Measurements from ENCODE around the gene TRIM27.

TRIM27 gene

DNA sequence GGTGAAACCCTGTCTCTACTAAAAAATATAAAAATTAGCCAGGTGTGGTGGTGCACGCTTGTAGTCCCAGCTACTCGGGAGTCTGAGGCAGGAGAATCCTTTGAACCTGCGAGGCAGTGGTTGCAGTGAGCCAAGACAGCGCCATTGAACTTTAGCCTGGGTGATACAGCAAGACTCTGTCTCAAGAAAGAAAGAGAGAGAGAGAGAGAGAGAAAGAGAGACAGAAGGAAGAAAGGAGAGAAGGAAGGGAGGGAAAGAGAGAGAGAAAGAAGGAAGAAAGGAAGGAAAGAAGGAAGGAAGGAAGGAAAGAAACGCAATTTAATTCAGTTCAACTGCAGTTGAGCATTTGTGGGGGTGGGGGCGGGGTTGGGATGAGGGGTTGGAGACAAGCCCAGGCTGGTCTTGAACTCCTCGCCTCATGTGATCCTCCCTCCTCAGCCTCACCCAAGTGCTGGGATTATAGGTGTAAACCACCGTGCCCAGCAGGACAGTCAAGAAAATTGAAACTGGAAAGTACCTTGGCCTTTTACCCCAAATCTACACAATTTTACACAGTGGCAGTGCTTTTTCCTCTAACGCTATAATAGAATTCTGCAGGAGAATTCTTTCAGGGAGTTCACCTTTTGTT, 30.5 kb downstream of the TRIM27 start:
- no peak overlapping the region for H4K5ac ChIP-seq (ENCODE audit: low read length)
- no peak overlapping the region for H2BK120ac ChIP-seq (ENCODE audit: low read depth, low read length)
- H3K23ac ChIP-seq (ENCODE audit: low read length), result no peak overlapping the region
- no peak overlapping the region for H3K18ac ChIP-seq (ENCODE audit: low read length)
- no CpG with 5 or more reads among the region's 9 CpGs for WGBS (ENCODE audit: extremely low coverage, insufficient coverage, low lambda C conversion rate)
- H3K36me3 ChIP-seq (ENCODE audit: control insufficient read depth, insufficient read depth, low read length), result no peaks in the 10 kb centered on the region
- no peaks in the 10 kb centered on the region for H3K79me2 ChIP-seq (ENCODE audit: control insufficient read depth, insufficient read depth, low read length)
- H3K56ac ChIP-seq (ENCODE audit: low read length), result no peak overlapping the region
- H2BK15ac ChIP-seq (replicated peaks; ENCODE audit: low read depth), result no peak overlapping the region
- H3K4ac ChIP-seq (ENCODE audit: low read depth, low read length), result no peak overlapping the region
- no peak overlapping the region for H3K9ac ChIP-seq (ENCODE audit: low read length)
- H3K4me1 ChIP-seq (ENCODE audit: control insufficient read depth, low read depth, low read length), result no peaks in the 10 kb centered on the region
- no peak for DNase-seq
- no peak overlapping the region for H3K27ac ChIP-seq (ENCODE audit: low read depth, low read length)
- H3K4me3 ChIP-seq (ENCODE audit: low read length), result no peak overlapping the region
- no peak overlapping the region for H4K8ac ChIP-seq (ENCODE audit: low read depth, low read length)
- no peaks in the 10 kb centered on the region for H3K27me3 ChIP-seq (ENCODE audit: insufficient read depth, low read length, poor library complexity)
- no peak overlapping the region for H2AK5ac ChIP-seq (ENCODE audit: low read length)
- no peaks in the 10 kb centered on the region for H3K79me1 ChIP-seq (ENCODE audit: low read length)
- no peak overlapping the region for H3K4me2 ChIP-seq (ENCODE audit: low read length)
- no peak overlapping the region for H2BK5ac ChIP-seq (ENCODE audit: low read length)

DNA sequence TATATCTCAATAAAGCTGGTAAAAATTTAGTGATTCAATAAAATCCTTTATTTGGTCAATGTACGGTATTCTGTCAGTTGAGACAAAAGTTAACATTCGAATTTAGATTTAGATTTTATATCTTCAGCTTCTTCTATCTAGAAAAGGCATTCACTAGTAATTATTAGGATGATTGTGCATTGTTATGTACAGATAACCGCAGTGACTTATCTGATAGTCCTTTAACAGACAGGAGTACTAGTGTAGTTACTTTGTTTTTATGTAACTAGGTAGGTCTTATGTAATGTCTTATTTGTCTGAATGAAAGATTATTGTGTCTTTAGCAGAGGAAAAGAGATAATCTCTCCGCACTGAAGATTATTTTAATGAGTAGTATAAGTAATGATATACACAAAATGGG, 31.3 kb downstream of the TRIM27 start:
- Histone ChIP-seq H3K27ac (ENCODE audit: low read depth, low read length) (no peak overlapping the region), H3K36me3 (ENCODE audit: control insufficient read depth, insufficient read depth, low read length) (no peaks in the 10 kb centered on the region), H2BK5ac (ENCODE audit: low read length) (no peak overlapping the region), H3K4ac (ENCODE audit: low read depth, low read length) (no peak overlapping the region), H2BK120ac (ENCODE audit: low read depth, low read length) (no peak overlapping the region), H3K56ac (ENCODE audit: low read length) (no peak overlapping the region), H2AK5ac (ENCODE audit: low read length) (no peak overlapping the region), H4K8ac (ENCODE audit: low read depth, low read length) (no peak overlapping the region), H3K9ac (ENCODE audit: low read length) (no peak overlapping the region), H3K18ac (ENCODE audit: low read length) (no peak overlapping the region), H3K27me3 (ENCODE audit: insufficient read depth, low read length, poor library complexity) (no peaks in the 10 kb centered on the region), H3K79me2 (ENCODE audit: control insufficient read depth, insufficient read depth, low read length) (no peaks in the 10 kb centered on the region), H4K5ac (ENCODE audit: low read length) (no peak overlapping the region), H3K4me1 (ENCODE audit: control insufficient read depth, low read depth, low read length) (no peaks in the 10 kb centered on the region), H3K79me1 (ENCODE audit: low read length) (no peaks in the 10 kb centered on the region), H3K23ac (ENCODE audit: low read length) (no peak overlapping the region), H2BK15ac (replicated peaks; ENCODE audit: low read depth) (no peak overlapping the region), H3K4me3 (ENCODE audit: low read length) (no peak overlapping the region), H3K4me2 (ENCODE audit: low read length) (no peak overlapping the region)
- 100% methylated on average over 1 of the region's 4 CpGs for WGBS (ENCODE audit: extremely low coverage, insufficient coverage, low lambda C conversion rate)
- DNase-seq, result no peak

DNA sequence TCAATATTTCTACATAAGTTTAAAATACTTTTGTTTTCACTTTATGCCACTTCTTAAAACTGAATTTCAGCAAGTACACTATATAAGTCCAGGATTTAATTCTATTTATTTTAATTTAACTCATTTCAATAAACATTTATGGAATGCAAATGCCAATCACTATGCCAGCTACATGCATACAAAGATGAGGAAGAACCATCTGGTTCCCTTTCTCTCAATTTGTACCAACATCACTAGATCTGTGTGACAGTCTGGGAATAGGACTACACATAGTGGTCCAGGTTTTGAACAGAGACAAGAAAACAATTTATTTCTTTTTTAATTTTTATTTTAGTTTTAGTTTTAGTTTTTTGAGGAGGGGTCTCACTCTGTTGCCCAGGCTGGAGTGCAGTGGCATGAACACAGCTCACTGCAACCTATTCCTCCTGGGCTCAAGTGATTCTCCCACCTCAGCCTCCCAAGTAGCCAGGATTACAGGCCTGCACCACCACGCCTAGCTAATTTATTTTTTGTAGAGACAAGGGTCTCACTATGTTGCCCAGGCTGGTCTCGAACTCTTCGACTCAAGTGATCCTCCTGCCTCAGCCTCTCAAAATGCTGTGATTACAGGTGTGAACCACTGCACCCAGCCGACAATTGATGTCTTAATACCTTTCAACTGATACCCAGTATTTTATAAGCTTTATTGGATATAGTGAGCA, 35.8 kb downstream of the TRIM27 start:
- H4K8ac ChIP-seq (ENCODE audit: low read depth, low read length), result no peak overlapping the region
- H3K4me1 ChIP-seq (ENCODE audit: control insufficient read depth, low read depth, low read length), result no peaks in the 10 kb centered on the region
- H3K23ac ChIP-seq (ENCODE audit: low read length), result no peak overlapping the region
- no peak overlapping the region for H3K27ac ChIP-seq (ENCODE audit: low read depth, low read length)
- H3K9ac ChIP-seq (ENCODE audit: low read length), result no peak overlapping the region
- H2AK5ac ChIP-seq (ENCODE audit: low read length), result no peak overlapping the region
- no CpG with 5 or more reads among the region's 4 CpGs for WGBS (ENCODE audit: extremely low coverage, insufficient coverage, low lambda C conversion rate)
- H3K18ac ChIP-seq (ENCODE audit: low read length), result no peak overlapping the region
- H2BK5ac ChIP-seq (ENCODE audit: low read length), result no peak overlapping the region
- H3K27me3 ChIP-seq (ENCODE audit: insufficient read depth, low read length, poor library complexity), result no peaks in the 10 kb centered on the region
- H3K4me3 ChIP-seq (ENCODE audit: low read length), result no peak overlapping the region
- no peak overlapping the region for H3K4me2 ChIP-seq (ENCODE audit: low read length)
- no peak overlapping the region for H4K5ac ChIP-seq (ENCODE audit: low read length)
- no peak overlapping the region for H3K4ac ChIP-seq (ENCODE audit: low read depth, low read length)
- H3K79me2 ChIP-seq (ENCODE audit: control insufficient read depth, insufficient read depth, low read length), result no peaks in the 10 kb centered on the region
- no peak overlapping the region for H3K56ac ChIP-seq (ENCODE audit: low read length)
- no peak for DNase-seq
- H3K79me1 ChIP-seq (ENCODE audit: low read length), result no peaks in the 10 kb centered on the region
- no peak overlapping the region for H2BK120ac ChIP-seq (ENCODE audit: low read depth, low read length)
- no peak overlapping the region for H2BK15ac ChIP-seq (replicated peaks; ENCODE audit: low read depth)
- no peaks in the 10 kb centered on the region for H3K36me3 ChIP-seq (ENCODE audit: control insufficient read depth, insufficient read depth, low read length)

DNA sequence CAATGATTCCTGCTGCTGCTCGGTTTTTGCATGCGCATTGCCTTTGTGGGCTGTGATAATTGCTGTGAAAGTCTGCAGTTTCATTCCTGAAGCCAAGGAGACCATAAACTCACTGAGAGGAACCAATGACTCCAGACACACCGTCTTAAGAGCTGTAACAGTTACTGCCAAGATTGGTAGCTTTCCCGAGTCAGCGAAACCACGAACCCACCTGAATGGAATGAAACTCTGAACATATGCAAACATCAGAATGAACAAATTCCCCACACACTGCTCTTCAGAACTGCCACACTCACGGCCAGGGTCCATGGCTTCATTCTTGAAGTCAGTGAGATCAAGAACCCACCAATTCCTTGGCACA, 37.7 kb downstream of the TRIM27 start:
- Histone ChIP-seq H3K27me3 (ENCODE audit: insufficient read depth, low read length, poor library complexity) (no peaks in the 10 kb centered on the region), H3K56ac (ENCODE audit: low read length) (no peak overlapping the region), H3K9ac (ENCODE audit: low read length) (no peak overlapping the region), H4K8ac (ENCODE audit: low read depth, low read length) (no peak overlapping the region), H3K27ac (ENCODE audit: low read depth, low read length) (no peak overlapping the region), H3K4ac (ENCODE audit: low read depth, low read length) (no peak overlapping the region), H3K79me1 (ENCODE audit: low read length) (no peaks in the 10 kb centered on the region), H3K4me1 (ENCODE audit: control insufficient read depth, low read depth, low read length) (no peaks in the 10 kb centered on the region), H3K36me3 (ENCODE audit: control insufficient read depth, insufficient read depth, low read length) (no peaks in the 10 kb centered on the region), H3K4me3 (ENCODE audit: low read length) (no peak overlapping the region), H3K23ac (ENCODE audit: low read length) (no peak overlapping the region), H3K79me2 (ENCODE audit: control insufficient read depth, insufficient read depth, low read length) (no peaks in the 10 kb centered on the region), H4K5ac (ENCODE audit: low read length) (no peak overlapping the region), H3K4me2 (ENCODE audit: low read length) (no peak overlapping the region), H2BK120ac (ENCODE audit: low read depth, low read length) (no peak overlapping the region), H2AK5ac (ENCODE audit: low read length) (no peak overlapping the region), H2BK5ac (ENCODE audit: low read length) (no peak overlapping the region), H3K18ac (ENCODE audit: low read length) (no peak overlapping the region), H2BK15ac (replicated peaks; ENCODE audit: low read depth) (no peak overlapping the region)
- WGBS (ENCODE audit: extremely low coverage, insufficient coverage, low lambda C conversion rate), result no CpG with 5 or more reads among the region's 7 CpGs
- DNase-seq, result no peak

DNA sequence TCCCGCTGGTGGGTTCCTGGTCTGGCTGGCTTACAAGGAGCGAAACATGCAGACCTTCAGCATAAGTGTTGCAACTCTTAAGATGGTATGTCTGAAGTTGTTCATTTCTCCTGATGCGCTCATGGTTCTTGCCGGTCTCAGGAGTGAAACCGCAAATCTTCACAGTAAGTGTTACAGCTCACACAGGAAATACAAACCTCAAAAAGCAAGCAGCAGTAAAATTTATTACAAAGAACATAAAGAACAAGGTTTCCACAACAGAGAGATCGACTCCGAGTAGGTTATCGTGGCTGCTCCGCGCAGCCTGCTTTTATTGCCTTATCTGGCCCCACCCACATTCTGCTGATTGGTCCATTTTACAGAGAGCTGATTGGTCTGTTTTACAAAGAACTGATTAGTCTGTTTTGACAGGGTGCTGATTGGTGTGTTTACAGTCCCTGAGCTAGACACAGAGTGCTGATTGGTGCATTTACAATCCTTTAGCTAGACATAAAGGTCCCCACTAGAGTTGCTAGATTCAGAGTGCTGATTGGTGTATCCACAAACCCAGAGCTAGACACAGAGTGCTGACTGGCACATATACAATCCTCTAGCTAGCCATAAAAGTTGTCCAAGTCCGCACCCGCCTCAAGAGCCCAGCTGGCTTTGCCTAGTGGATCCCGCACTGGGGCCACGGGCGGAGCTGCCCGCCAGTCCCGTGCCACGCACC, 39.2 kb downstream of the TRIM27 start:
- Histone ChIP-seq H3K79me1 (ENCODE audit: low read length) (no peaks in the 10 kb centered on the region), H3K9ac (ENCODE audit: low read length) (no peak overlapping the region), H3K4ac (ENCODE audit: low read depth, low read length) (no peak overlapping the region), H3K36me3 (ENCODE audit: control insufficient read depth, insufficient read depth, low read length) (no peaks in the 10 kb centered on the region), H2BK5ac (ENCODE audit: low read length) (no peak overlapping the region), H3K27me3 (ENCODE audit: insufficient read depth, low read length, poor library complexity) (no peaks in the 10 kb centered on the region), H3K4me1 (ENCODE audit: control insufficient read depth, low read depth, low read length) (no peaks in the 10 kb centered on the region), H4K5ac (ENCODE audit: low read length) (no peak overlapping the region), H4K8ac (ENCODE audit: low read depth, low read length) (no peak overlapping the region), H3K79me2 (ENCODE audit: control insufficient read depth, insufficient read depth, low read length) (no peaks in the 10 kb centered on the region), H3K18ac (ENCODE audit: low read length) (no peak overlapping the region), H2BK15ac (replicated peaks; ENCODE audit: low read depth) (no peak overlapping the region), H2BK120ac (ENCODE audit: low read depth, low read length) (no peak overlapping the region), H3K56ac (ENCODE audit: low read length) (no peak overlapping the region), H3K4me2 (ENCODE audit: low read length) (no peak overlapping the region), H3K27ac (ENCODE audit: low read depth, low read length) (no peak overlapping the region), H3K23ac (ENCODE audit: low read length) (no peak overlapping the region), H2AK5ac (ENCODE audit: low read length) (no peak overlapping the region), H3K4me3 (ENCODE audit: low read length) (no peak overlapping the region)
- WGBS (ENCODE audit: extremely low coverage, insufficient coverage, low lambda C conversion rate), result no CpG with 5 or more reads among the region's 18 CpGs
- no peak for DNase-seq

Measured in mesendoderm (in vitro differentiated cells).